SH-SY5Y (cell line): ENCODE measurements around the gene FAM177A1.

Experiments used
- GATA2 ChIP-seq: IDR thresholded peaks from 2 replicates; pipeline ENCODE4 v1.6.1; 2011; ENCODE audit warnings: mild to moderate bottlenecking, low read depth, low read length
- GATA3 ChIP-seq: IDR thresholded peaks from 2 replicates; pipeline ENCODE4 v1.6.1; 2011; ENCODE audit warnings: low read depth, mild to moderate bottlenecking, low read length, moderate library complexity

DNA sequence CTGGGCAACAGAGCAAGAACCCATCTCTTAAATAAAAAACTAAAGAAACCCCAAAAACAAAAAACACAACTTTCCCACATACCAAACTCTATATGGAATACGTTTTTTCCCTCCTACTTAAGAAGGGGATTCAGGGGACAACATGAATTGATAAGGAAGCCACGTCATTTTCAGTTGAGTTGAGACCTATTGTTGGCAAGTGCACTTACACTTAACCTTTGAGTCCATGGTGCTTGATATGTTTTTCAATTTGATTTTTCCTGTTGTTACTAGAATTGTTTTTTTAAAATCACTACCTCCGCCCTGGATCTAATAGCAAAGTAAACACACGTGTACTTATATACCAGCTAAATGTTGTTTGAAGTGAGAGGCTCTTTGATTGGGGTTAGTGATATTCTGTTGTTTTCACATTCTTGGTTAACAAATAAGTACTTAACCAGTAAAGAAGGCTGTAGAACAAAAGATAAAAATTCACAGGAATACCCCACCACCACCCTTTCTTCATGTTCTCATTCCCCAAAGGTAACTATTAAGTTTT lies 2.0 kb downstream of the FAM177A1 start:
- no peak for TF ChIP-seq GATA2
- TF ChIP-seq GATA3: no peak
